RWPE2 (cell line): ENCODE measurements around the gene DUSP9.

Source experiments
- ATAC-seq: fragments of 200-7000 bp; cut with Tn5 transposase; 3 replicates; pipeline ENCODE4 v1.9.1; 2021; ENCODE audit warnings: low read depth
- DNase-seq: peaks from one replicate; pipeline ENCODE4 v3.0.0-alpha.2; 2020; ENCODE audit warnings: low spot score
- H3K27ac ChIP-seq: fragments of 450-650 bp; 2 replicates; pipeline ENCODE4 v1.5.1; 2017; ENCODE audit warnings: mild to moderate bottlenecking; ENCODE audit not compliant: poor library complexity, severe bottlenecking
- H3K27me3 ChIP-seq: fragments of 250-450 bp; sonication (Bioruptor Pico); 2 replicates; pipeline ENCODE4 v1.5.1; 2021; ENCODE audit warnings: mild to moderate bottlenecking, moderate library complexity; ENCODE audit not compliant: insufficient read depth, poor library complexity, severe bottlenecking
- H3K36me3 ChIP-seq: fragments of 250-450 bp; sonication (Bioruptor Pico); 2 replicates; pipeline ENCODE4 v1.5.1; 2020; ENCODE audit warnings: low read depth, mild to moderate bottlenecking, moderate library complexity
- H3K4me1 ChIP-seq: fragments of 250-450 bp; sonication (Bioruptor Pico); 2 replicates; pipeline ENCODE4 v1.5.1; 2021; ENCODE audit warnings: mild to moderate bottlenecking, moderate library complexity; ENCODE audit not compliant: insufficient read depth, poor library complexity, severe bottlenecking
- H3K4me3 ChIP-seq: fragments of 250-450 bp; sonication (Bioruptor Pico); 2 replicates; pipeline ENCODE4 v1.5.1; 2021; ENCODE audit warnings: mild to moderate bottlenecking, moderate library complexity; ENCODE audit not compliant: severe bottlenecking
- H3K9me3 ChIP-seq: fragments of 250-450 bp; sonication (Bioruptor Pico); 2 replicates; pipeline ENCODE4 v1.5.1; 2021; ENCODE audit warnings: mild to moderate bottlenecking, moderate library complexity; ENCODE audit not compliant: severe bottlenecking
- CTCF ChIP-seq: fragments of 450-650 bp; IDR thresholded peaks from one replicate; pipeline ENCODE4 v1.5.1; 2017; ENCODE audit warnings: mild to moderate bottlenecking, moderate library complexity; ENCODE audit not compliant: poor library complexity, severe bottlenecking

Gene DUSP9

GRCh38 chrX:153622661-153623309 lies 24.2 kb upstream of the DUSP9 start:
- no peak for DNase-seq
- no peaks in the 10 kb centered on the region for H3K27me3 ChIP-seq
- H3K4me3 ChIP-seq: no peak overlapping the region
- no peak for TF ChIP-seq CTCF
- peaks cover 3% of the 10 kb centered on the region for H3K4me1 ChIP-seq
- no peaks in the 10 kb centered on the region for H3K36me3 ChIP-seq
- ATAC-seq: no peak
- no peak overlapping the region for H3K27ac ChIP-seq
- no peaks in the 10 kb centered on the region for H3K9me3 ChIP-seq

GRCh38 chrX:153623310-153624029 lies 23.5 kb upstream of the DUSP9 start:
- no peak for DNase-seq
- H3K36me3 ChIP-seq: no peaks in the 10 kb centered on the region
- H3K27me3 ChIP-seq: no peaks in the 10 kb centered on the region
- H3K4me1 ChIP-seq: peaks cover 4% of the 10 kb centered on the region
- no peak for ATAC-seq
- H3K9me3 ChIP-seq: no peaks in the 10 kb centered on the region
- H3K27ac ChIP-seq: no peak overlapping the region
- TF ChIP-seq CTCF: no peak
- H3K4me3 ChIP-seq: no peak overlapping the region

- no peak overlapping the region for H3K4me3 ChIP-seq
- H3K9me3 ChIP-seq: no peaks in the 10 kb centered on the region
- H3K27ac ChIP-seq: no peak overlapping the region
- DNase-seq: no peak
- TF ChIP-seq CTCF: no peak
- no peaks in the 10 kb centered on the region for H3K27me3 ChIP-seq
- H3K36me3 ChIP-seq: no peaks in the 10 kb centered on the region
- peaks cover 4% of the 10 kb centered on the region for H3K4me1 ChIP-seq
- ATAC-seq: no peak
Measured at GRCh38 chrX:153624196-153625091, 22.6 kb upstream of the DUSP9 start.

- no peak for DNase-seq
- Histone ChIP-seq H3K4me3 (no peak overlapping the region), H3K36me3 (no peaks in the 10 kb centered on the region), H3K4me1 (peaks cover 4% of the 10 kb centered on the region), H3K27ac (no peak overlapping the region), H3K27me3 (no peaks in the 10 kb centered on the region), H3K9me3 (no peaks in the 10 kb centered on the region)
- no peak for TF ChIP-seq CTCF
- no peak for ATAC-seq
Measured at GRCh38 chrX:153625271-153626024, 21.6 kb upstream of the DUSP9 start.
